Stomach (tissue), 9 donors: Measurements from ENCODE around the gene HCN2. TPM values are rescaled to one million over a fixed set of nuclear protein-coding genes. Genes with fewer than 3 reads are reported as not detected.

Experiments used
- DNase-seq, 2 donors: peaks; one replicate each; pipeline versions ENCODE4 v3.0.0 to v3.0.0-alpha.2; 2013 to 2019
- H3K27ac ChIP-seq, 5 donors: fragments of 200-600 bp in 4 of 5; sonication (generic) in 4 of 5; one replicate each; pipeline ENCODE4 v1.5.1; 2013 to 2019; ENCODE audit warnings: mild to moderate bottlenecking in 1 of 5, moderate library complexity in 1 of 5
- H3K27me3 ChIP-seq, 3 donors: fragments of 200-600 bp; sonication (generic); one replicate each; pipeline ENCODE4 v1.5.1; 2017 to 2019; ENCODE audit warnings: mixed run types in 1 of 3
- H3K36me3 ChIP-seq, 4 donors: fragments of 200-600 bp; sonication (generic); 1 replicate in 3 of 4; 2 replicates in 1 of 4; pipeline ENCODE4 v1.5.1; 2016 to 2019
- H3K4me1 ChIP-seq, 4 donors: fragments of 200-600 bp; sonication (generic); one replicate each; pipeline ENCODE4 v1.5.1; 2016 to 2019
- H3K4me3 ChIP-seq, 4 donors: fragments of 200-600 bp; sonication (generic) in 3 of 4; one replicate each; pipeline ENCODE4 v1.5.1; 2016 to 2019; ENCODE audit warnings: mild to moderate bottlenecking in 1 of 4
- H3K9me3 ChIP-seq, 4 donors: fragments of 200-600 bp; sonication (generic); one replicate each; pipeline ENCODE4 v1.5.1; 2016 to 2019
- EP300 ChIP-seq: sonication (generic); formaldehyde crosslinking; IDR thresholded peaks from one replicate; pipeline ENCODE4 v1.6.1; 2017; ENCODE audit warnings: antibody characterized with exemption
- POLR2A ChIP-seq, 4 donors: fragments of 450-650 bp; IDR thresholded peaks; one replicate each; pipeline ENCODE4 v1.6.1; 2016; ENCODE audit warnings: antibody characterized with exemption in 4 of 4, control low read depth in 2 of 4, mild to moderate bottlenecking in 1 of 4, moderate library complexity in 1 of 4
- POLR2AphosphoS5 ChIP-seq, 3 donors: sonication (generic); formaldehyde crosslinking; IDR thresholded peaks; one replicate each; pipeline ENCODE4 v1.6.1; 2016; ENCODE audit warnings: antibody characterized with exemption in 3 of 3
- WGBS, 5 donors: extraction: QIAGEN DNeasy Blood & Tissue Kit in 3 of 5; methylation state at CpG; one replicate each; pipeline versions ENCODE4 v1.1.5 to v1.1.7; 2013 to 2018; 5-methylcytosine and 5-hydroxymethylcytosine counted together
- intact Hi-C: fragments of 100-400 bp; cut with DNase I; formaldehyde crosslinking; loops from one replicate; pipeline ENCODE4 v1.15.1; 2023; ENCODE audit warnings: low total_unique reads
- polyA plus RNA-seq, 3 donors: library from polyadenylated mRNA; stranded (reverse); fragments of 200-250 nt; gene quantifications; one replicate each; pipeline ENCODE4 v1.2.3, GENCODE V29; 2013
- total RNA-seq, 5 donors: library from RNA; depleted of rRNA; stranded (reverse); fragments of >200 nt; gene quantifications; one replicate each; pipeline versions ENCODE4 v1.1.0 to v1.2.3, GENCODE V29; 2014 to 2016
- TF ChIP-seq, protein P1 (sequence below), 7 experiments: fragments of 450-650 bp in 4 of 7; fragments of 200-600 bp in 3 of 7; sonication (generic) in 3 of 7; IDR thresholded peaks; one replicate each; pipeline ENCODE4 v1.5.1; 2016 to 2019; ENCODE audit warnings: antibody characterized with exemption in 7 of 7, control low read depth in 2 of 7, mild to moderate bottlenecking in 1 of 7
- donor health status: healthy with polysubstance abuse.
- donor health status: Bipolar disorder and iron deficiency.
- donor health status: healthy.

HCN2 gene
- total and polyA plus RNA-seq, 8 donors, result 0.10 to 0.18 (median 0.15) TPM; not detected in 5

DNA sequence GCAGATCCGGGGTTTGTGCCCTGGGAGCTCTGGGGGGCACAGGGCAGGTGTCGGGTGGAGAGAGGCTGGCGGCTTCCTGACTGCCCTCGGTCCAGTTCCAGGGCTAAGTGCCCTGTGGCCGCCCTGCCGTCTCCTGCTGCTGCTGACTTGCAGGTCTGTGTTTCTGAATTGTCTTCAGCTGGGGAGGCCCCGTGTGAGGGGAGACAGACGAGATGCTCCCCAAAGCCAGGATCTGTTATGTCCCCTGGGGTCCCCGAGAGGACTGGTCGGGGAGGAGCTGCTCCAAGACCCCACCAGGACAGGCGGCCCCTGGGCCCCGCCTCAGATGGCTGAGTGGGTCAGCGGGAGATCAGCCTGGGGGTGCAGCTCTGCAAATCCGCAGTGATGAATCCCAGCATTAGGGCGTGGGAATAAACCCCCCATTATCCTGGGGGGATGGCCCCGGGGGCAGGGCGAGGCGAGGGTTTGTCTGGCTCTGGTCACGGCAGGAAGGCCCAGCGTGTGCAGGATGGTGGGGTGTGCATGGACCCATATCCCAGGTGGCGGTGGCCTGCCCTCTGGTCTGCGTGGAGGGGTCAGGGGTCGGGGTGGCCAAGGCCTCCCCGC, 4.7 kb downstream of the HCN2 start:
- intact Hi-C loops, result no loop called here
- no peak overlapping the region for H3K4me3 ChIP-seq
- no peaks in the 10 kb centered on the region for H3K9me3 ChIP-seq
- TF ChIP-seq, protein P1, sequence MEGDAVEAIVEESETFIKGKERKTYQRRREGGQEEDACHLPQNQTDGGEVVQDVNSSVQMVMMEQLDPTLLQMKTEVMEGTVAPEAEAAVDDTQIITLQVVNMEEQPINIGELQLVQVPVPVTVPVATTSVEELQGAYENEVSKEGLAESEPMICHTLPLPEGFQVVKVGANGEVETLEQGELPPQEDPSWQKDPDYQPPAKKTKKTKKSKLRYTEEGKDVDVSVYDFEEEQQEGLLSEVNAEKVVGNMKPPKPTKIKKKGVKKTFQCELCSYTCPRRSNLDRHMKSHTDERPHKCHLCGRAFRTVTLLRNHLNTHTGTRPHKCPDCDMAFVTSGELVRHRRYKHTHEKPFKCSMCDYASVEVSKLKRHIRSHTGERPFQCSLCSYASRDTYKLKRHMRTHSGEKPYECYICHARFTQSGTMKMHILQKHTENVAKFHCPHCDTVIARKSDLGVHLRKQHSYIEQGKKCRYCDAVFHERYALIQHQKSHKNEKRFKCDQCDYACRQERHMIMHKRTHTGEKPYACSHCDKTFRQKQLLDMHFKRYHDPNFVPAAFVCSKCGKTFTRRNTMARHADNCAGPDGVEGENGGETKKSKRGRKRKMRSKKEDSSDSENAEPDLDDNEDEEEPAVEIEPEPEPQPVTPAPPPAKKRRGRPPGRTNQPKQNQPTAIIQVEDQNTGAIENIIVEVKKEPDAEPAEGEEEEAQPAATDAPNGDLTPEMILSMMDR (IDR thresholded peaks at IDR 0.05), result no peak
- TF ChIP-seq POLR2AphosphoS5 (IDR thresholded peaks at IDR 0.05) (no peak), POLR2A (IDR thresholded peaks at IDR 0.05) (no peak), EP300 (no peak)
- H3K36me3 ChIP-seq, result no peaks in the 10 kb centered on the region
- peaks cover 20 to 74% (median 30%) of the 10 kb centered on the region in 3 donors for H3K27me3 ChIP-seq
- no peak for DNase-seq
- 63 to 73% (median 69%) methylated on average over 15 to 24 of the region's 24 CpGs for WGBS, 5 donors
- H3K27ac ChIP-seq, result no peak overlapping the region
- H3K4me1 ChIP-seq, result peaks cover 5 to 18% (median 14%) of the 10 kb centered on the region in 4 donors

DNA sequence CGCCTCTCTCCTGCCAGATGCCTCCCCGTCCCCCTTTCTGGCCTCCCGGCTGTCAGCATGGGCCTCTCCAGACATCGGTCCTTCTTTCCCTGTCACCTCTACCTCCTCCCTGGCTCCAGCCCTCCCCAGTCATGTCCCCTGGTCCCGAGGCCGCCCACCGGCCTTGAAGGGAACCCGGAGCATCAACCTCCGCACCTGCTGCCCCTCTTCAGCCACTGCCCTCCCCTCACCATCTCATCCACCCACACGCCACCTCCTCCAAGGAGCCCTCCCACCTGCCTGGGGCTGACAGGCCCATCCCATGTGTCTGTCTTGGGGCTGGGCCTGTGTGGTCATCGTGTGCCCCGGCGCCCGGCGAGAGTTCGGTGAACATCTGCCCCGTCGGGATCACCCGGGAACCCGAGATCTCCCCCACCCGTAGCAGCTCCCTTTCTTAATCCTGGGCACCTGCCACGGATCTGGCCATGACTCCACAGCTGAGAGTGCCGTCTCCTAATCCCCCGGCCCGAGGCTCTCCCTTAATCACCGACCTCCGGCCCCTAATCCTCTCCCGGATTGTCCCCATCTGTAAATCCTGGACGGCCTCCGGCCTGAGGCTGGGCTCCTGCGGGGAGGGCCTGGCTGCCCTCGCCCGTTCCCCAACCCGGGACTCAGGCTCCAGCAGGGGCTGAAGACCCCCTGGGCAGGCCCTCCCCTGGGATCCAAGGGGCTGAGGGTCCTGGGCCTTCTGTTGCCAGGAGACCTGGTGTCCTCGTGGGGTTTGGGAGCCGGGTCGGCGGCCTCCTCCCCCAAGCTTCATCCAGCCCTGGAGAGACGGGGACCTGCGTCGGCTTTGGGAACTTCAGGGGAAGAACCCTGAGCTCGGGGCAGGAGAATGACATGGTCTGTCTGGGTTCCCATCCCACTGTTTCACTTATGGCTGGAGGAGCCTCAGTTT, 5.9 kb downstream of the HCN2 start:
- H3K4me1 ChIP-seq, result peaks cover 1 to 12% (median 8%) of the 10 kb centered on the region in 4 donors
- no peak overlapping the region for H3K4me3 ChIP-seq
- DNase-seq, result no peak
- 63 to 81% (median 74%) methylated on average over 31 to 42 of the region's 42 CpGs for WGBS, 5 donors
- no peak overlapping the region for H3K27ac ChIP-seq
- TF ChIP-seq, protein P1 (IDR thresholded peaks at IDR 0.05), result no peak
- TF ChIP-seq POLR2AphosphoS5 (IDR thresholded peaks at IDR 0.05), result no peak
- TF ChIP-seq EP300, result no peak
- no peak for TF ChIP-seq POLR2A (IDR thresholded peaks at IDR 0.05)
- intact Hi-C loops, result no loop called here
- no peaks in the 10 kb centered on the region for H3K36me3 ChIP-seq
- peaks cover 16 to 67% (median 25%) of the 10 kb centered on the region in 3 donors for H3K27me3 ChIP-seq
- no peaks in the 10 kb centered on the region for H3K9me3 ChIP-seq

DNA sequence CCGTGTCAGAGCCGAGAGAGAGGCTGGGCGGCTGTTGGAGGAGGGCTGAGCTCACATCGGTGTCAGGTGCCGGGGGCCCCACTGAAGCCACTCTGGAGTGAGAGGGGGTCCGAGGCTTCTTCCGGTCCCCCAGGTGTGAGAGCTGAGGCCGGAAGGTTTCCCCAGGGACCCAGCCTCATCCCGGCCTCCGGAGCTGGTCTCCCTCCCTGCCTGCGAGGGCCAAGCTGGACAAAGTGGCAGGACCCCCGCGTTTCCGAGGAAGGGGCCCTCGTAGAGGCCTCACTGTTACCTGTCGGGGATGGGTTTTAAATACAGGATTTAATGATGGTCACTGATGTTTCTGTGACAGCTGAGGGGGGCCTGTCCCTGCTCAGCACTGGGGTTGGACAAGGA, 6.6 kb downstream of the HCN2 start:
- Histone ChIP-seq H3K4me1 (peaks cover 0 to 5% (median 1%) of the 10 kb centered on the region in 4 donors), H3K27ac (no peak overlapping the region), H3K36me3 (no peaks in the 10 kb centered on the region), H3K27me3 (peaks cover 10 to 60% (median 18%) of the 10 kb centered on the region in 3 donors), H3K4me3 (no peak overlapping the region), H3K9me3 (no peaks in the 10 kb centered on the region)
- TF ChIP-seq, protein P1 (IDR thresholded peaks at IDR 0.05), result no peak
- TF ChIP-seq POLR2A (IDR thresholded peaks at IDR 0.05), result no peak
- WGBS, 5 donors, result 82 to 88% (median 87%) methylated on average over 12 to 16 of the region's 16 CpGs
- intact Hi-C loops, result no loop called here
- DNase-seq, result no peak

GRCh38 chr19:597406-598315, 8.0 kb downstream of the HCN2 start:
- no peaks in the 10 kb centered on the region for H3K4me1 ChIP-seq
- no peaks in the 10 kb centered on the region for H3K36me3 ChIP-seq
- peaks cover 0 to 46% (median 5%) of the 10 kb centered on the region in 3 donors for H3K27me3 ChIP-seq
- 66 to 78% (median 75%) methylated on average over 17 to 18 of the region's 18 CpGs for WGBS, 5 donors
- intact Hi-C loops, result no loop called here
- no peak overlapping the region for H3K4me3 ChIP-seq
- no peaks in the 10 kb centered on the region for H3K9me3 ChIP-seq
- no peak for DNase-seq
- H3K27ac ChIP-seq, result no peak overlapping the region
- TF ChIP-seq EP300 (no peak), POLR2AphosphoS5 (IDR thresholded peaks at IDR 0.05) (no peak), POLR2A (IDR thresholded peaks at IDR 0.05) (no peak)
- TF ChIP-seq, protein P1 (IDR thresholded peaks at IDR 0.05), result no peak
